ENCODE results near the gene SEMA7A. TPM values are rescaled to one million over a fixed set of nuclear protein-coding genes. Genes with fewer than 3 reads are reported as not detected.

Gene SEMA7A
- total RNA-seq, 4 donors from 2014 or later: 0.20 to 5.6 (median 3.1) TPM

DNA sequence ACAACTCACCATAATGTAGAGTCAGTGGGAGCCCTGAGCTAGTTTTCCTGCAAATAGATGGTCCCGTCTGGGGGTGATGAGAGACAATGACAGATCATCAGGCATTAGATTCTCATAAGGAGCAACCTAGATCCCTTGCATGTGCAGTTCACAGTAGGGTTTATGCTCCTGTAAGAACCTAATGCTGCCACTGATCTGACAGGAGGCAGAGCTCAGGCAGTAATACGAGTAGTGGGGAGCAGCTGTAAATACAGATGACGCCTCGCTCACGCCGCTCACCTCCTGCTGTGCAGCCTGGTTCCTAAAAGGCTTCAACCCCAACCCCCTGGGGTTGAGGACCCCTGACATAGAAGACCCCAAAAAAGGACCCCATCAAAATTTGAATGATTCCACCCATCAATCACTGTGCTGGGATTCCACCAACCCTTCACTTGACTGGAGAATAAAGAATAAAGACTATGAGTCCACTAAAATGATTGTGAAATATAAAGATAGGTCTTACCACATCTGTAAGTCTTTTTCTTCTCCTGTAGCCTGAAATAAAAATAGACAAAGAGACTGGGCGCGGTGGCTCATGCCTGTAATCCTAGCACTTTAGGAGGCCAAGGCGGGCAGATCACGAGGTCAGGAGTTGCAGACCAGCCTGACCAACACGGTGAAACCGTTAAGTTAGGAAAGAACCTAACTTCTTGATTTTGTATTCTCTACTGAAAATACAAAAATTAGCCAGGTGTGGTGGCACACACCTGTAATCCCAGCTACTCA lies 37.1 kb upstream of the SEMA7A start:
- in situ Hi-C loops (cut with MboI; ENCODE audit: low pct_ligation_motif_present in 1 of 4, low pct_unique_long_range_greater_than_20kb in 1 of 4, low sequenced_read_pairs in 3 of 4) (no loop called here), intact Hi-C loops (cut with DNase I; ENCODE audit: low total_unique reads) (no loop called here)
- H3K36me3 ChIP-seq: peaks cover 0 to 4% (median 0%) of the 10 kb centered on the region in 4 donors
- no peaks in the 10 kb centered on the region for H3K27me3 ChIP-seq
- no peak overlapping the region for H3K4me3 ChIP-seq
- WGBS, 2 donors (ENCODE audit: low coverage in 1 of 2): 90 to 97% methylated on average over 2 to 12 of the region's 12 CpGs
- no peaks in the 10 kb centered on the region for H3K4me1 ChIP-seq
- DNase-seq: no peak
- TF ChIP-seq POLR2AphosphoS5 (IDR thresholded peaks at IDR 0.05) (no peak), POLR2A (IDR thresholded peaks at IDR 0.05) (no peak)
- TF ChIP-seq, protein P1, sequence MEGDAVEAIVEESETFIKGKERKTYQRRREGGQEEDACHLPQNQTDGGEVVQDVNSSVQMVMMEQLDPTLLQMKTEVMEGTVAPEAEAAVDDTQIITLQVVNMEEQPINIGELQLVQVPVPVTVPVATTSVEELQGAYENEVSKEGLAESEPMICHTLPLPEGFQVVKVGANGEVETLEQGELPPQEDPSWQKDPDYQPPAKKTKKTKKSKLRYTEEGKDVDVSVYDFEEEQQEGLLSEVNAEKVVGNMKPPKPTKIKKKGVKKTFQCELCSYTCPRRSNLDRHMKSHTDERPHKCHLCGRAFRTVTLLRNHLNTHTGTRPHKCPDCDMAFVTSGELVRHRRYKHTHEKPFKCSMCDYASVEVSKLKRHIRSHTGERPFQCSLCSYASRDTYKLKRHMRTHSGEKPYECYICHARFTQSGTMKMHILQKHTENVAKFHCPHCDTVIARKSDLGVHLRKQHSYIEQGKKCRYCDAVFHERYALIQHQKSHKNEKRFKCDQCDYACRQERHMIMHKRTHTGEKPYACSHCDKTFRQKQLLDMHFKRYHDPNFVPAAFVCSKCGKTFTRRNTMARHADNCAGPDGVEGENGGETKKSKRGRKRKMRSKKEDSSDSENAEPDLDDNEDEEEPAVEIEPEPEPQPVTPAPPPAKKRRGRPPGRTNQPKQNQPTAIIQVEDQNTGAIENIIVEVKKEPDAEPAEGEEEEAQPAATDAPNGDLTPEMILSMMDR (IDR thresholded peaks at IDR 0.05): no peak
- no peaks in the 10 kb centered on the region for H3K9me3 ChIP-seq
- H3K27ac ChIP-seq: no peak overlapping the region

DNA sequence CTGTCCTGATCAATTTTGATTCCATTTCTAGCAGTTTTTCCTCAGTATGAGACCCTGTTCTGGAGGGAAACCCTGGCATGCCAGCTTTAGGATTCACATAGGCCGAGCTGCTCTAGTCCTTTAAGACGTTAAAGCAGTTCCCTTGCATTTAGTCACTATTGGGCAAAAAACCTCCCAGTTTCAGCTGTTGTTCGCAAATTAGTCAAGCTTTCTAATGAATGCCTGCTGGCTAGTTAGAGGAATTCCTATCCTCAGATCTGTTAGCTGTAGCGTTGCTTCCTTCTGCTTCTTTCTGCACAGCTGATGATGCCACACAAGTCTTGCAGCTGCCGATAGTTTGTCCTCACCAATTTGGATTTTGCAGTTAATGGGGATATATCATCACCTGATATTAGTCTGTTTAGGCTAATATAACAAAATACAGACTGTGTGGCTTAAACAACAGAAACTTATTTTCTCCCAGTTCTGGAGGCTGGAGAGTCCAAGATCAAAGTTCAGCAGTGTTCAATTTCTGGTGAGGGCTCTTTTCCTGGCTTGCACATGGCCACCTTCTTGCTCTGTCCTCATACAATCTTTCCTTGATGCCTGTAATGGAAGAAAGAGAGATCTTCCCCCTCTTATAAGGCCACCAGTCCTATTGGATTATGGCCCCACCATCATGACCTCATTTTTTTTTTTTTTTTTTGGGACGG lies 34.7 kb upstream of the SEMA7A start:
- Histone ChIP-seq H3K27ac (no peak overlapping the region), H3K27me3 (no peaks in the 10 kb centered on the region), H3K4me3 (no peak overlapping the region), H3K36me3 (peaks cover 0 to 4% (median 0%) of the 10 kb centered on the region in 4 donors), H3K9me3 (no peaks in the 10 kb centered on the region), H3K4me1 (no peaks in the 10 kb centered on the region)
- in situ Hi-C loops (cut with MboI; ENCODE audit: low pct_ligation_motif_present in 1 of 4, low pct_unique_long_range_greater_than_20kb in 1 of 4, low sequenced_read_pairs in 3 of 4): no loop called here
- DNase-seq: no peak
- TF ChIP-seq, protein P1 (IDR thresholded peaks at IDR 0.05): no peak
- TF ChIP-seq POLR2AphosphoS5 (IDR thresholded peaks at IDR 0.05): no peak
- intact Hi-C loops (cut with DNase I; ENCODE audit: low total_unique reads): no loop called here
- WGBS, 2 donors (ENCODE audit: low coverage in 1 of 2): 98 to 100% methylated on average over 3 to 6 of the region's 6 CpGs

DNA sequence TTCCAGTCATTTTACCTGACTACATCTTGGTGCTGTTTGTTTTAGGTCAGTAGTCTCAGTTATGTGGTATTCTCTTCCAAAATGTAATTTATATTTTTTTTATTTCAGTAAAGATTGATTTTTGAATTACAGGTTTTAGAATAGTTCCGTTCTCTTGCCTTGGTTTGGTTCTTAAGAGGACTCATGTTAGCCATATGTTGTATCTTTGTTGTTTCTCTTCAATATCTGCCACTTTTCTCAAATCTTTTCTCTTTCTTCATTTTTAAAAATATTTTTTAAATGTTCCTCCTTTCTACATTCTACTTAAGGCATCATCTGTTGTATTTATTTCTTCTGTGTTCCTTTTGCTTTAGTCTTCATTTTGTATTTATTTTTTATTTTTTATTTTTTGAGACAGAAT lies 32.8 kb upstream of the SEMA7A start:
- Histone ChIP-seq H3K27ac (no peak overlapping the region), H3K36me3 (peaks cover 0 to 4% (median 0%) of the 10 kb centered on the region in 4 donors), H3K4me1 (peaks cover 0 to 14% (median 6%) of the 10 kb centered on the region in 4 donors), H3K4me3 (no peak overlapping the region), H3K9me3 (no peaks in the 10 kb centered on the region), H3K27me3 (no peaks in the 10 kb centered on the region)
- WGBS, 2 donors (ENCODE audit: low coverage in 1 of 2): 97 to 100% methylated on average over 1 of the region's 1 CpG
- intact Hi-C loops (cut with DNase I; ENCODE audit: low total_unique reads) (no loop called here), in situ Hi-C loops (cut with MboI; ENCODE audit: low pct_ligation_motif_present in 1 of 4, low pct_unique_long_range_greater_than_20kb in 1 of 4, low sequenced_read_pairs in 3 of 4) (no loop called here)
- DNase-seq: no peak
- TF ChIP-seq EP300 (IDR thresholded peaks at IDR 0.05; ENCODE audit: low read depth): no peak
- TF ChIP-seq POLR2AphosphoS5 (IDR thresholded peaks at IDR 0.05): no peak
- no peak for TF ChIP-seq POLR2A (IDR thresholded peaks at IDR 0.05)
- TF ChIP-seq, protein P1 (IDR thresholded peaks at IDR 0.05): no peak

DNA sequence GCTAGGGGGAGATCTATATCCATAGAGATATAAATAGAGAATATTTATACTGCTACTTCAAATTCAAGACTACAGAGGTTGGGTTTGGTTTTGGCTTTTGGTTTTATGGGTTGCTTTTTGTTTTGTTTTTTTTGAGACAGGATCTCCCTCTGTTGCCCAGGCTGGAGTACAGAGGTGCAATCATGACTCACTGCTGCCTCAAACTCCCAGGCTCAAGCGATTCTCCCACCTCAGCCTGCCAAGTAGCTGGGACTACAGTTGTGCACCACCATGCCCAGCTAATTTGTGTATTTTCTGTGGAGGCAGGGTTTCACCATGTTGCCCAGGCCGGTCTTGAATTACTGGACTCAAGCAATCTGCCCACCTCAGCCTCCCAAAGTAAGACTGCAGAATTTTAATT lies 31.1 kb upstream of the SEMA7A start:
- Histone ChIP-seq H3K36me3 (peaks cover 0 to 4% (median 0%) of the 10 kb centered on the region in 4 donors), H3K4me1 (peaks cover 6 to 21% (median 11%) of the 10 kb centered on the region in 4 donors), H3K9me3 (no peaks in the 10 kb centered on the region), H3K27ac (no peak overlapping the region), H3K27me3 (no peaks in the 10 kb centered on the region), H3K4me3 (no peak overlapping the region)
- 96 to 100% methylated on average over 2 of the region's 2 CpGs for WGBS, 2 donors (ENCODE audit: low coverage in 1 of 2)
- in situ Hi-C loops (cut with MboI; ENCODE audit: low pct_ligation_motif_present in 1 of 4, low pct_unique_long_range_greater_than_20kb in 1 of 4, low sequenced_read_pairs in 3 of 4) (no loop called here), intact Hi-C loops (cut with DNase I; ENCODE audit: low total_unique reads) (no loop called here)
- TF ChIP-seq, protein P1 (IDR thresholded peaks at IDR 0.05): no peak
- TF ChIP-seq POLR2A (IDR thresholded peaks at IDR 0.05) (no peak), EP300 (IDR thresholded peaks at IDR 0.05; ENCODE audit: low read depth) (no peak), POLR2AphosphoS5 (IDR thresholded peaks at IDR 0.05) (no peak)
- DNase-seq: no peak

Data from transverse colon (tissue), 4 donors.